Measurements from ENCODE around the gene CCNF.
"Not testable (repeated sequence)": the region's sequence is repeated elsewhere in the genome, so short reads cannot be mapped to it uniquely, and the experiment has no call there.

The CCNF gene

GRCh38 chr16:2472885-2473445 lies 43.7 kb downstream of the CCNF start:
- DNase-seq: no peak

- DNase-seq: no peak
These were observed 44.2 kb downstream of the CCNF start for GRCh38 chr16:2473446-2473926.

GRCh38 chr16:2473999-2474876 lies 45.0 kb downstream of the CCNF start:
- no peak for DNase-seq

GRCh38 chr16:2474877-2475412 lies 45.7 kb downstream of the CCNF start, which contains the start of gene TBC1D24:
Gene TBC1D24 (plus strand): TSS chr16:2475127. CDS start chr16:2496149, 21,022 bp downstream.
- DNase-seq: no peak

- DNase-seq: no peak
These were observed 46.4 kb downstream of the CCNF start for GRCh38 chr16:2475413-2476344.

- DNase-seq: no peak
These were observed 47.1 kb downstream of the CCNF start for GRCh38 chr16:2476345-2476720.

- no peak for DNase-seq
These were observed 47.5 kb downstream of the CCNF start for GRCh38 chr16:2476741-2477140.

- DNase-seq: no peak
These were observed 48.1 kb downstream of the CCNF start for GRCh38 chr16:2477327-2477726.

- no peak for DNase-seq
These were observed 49.0 kb downstream of the CCNF start for GRCh38 chr16:2478279-2478678.

- not testable (repeated sequence) for DNase-seq
These were observed 50.7 kb downstream of the CCNF start for GRCh38 chr16:2479996-2480395.

GRCh38 chr16:2480948-2481347 lies 51.7 kb downstream of the CCNF start:
- DNase-seq: no peak

- no peak for DNase-seq
These were observed 52.4 kb downstream of the CCNF start for GRCh38 chr16:2481676-2482075.

- DNase-seq: no peak
These were observed 53.0 kb downstream of the CCNF start for GRCh38 chr16:2482249-2482648.

GRCh38 chr16:2482708-2483534 lies 53.7 kb downstream of the CCNF start:
- peak; percentile 58 for DNase-seq

GRCh38 chr16:2483939-2484897 lies 55.0 kb downstream of the CCNF start:
- DNase-seq: no peak

GRCh38 chr16:2484898-2485508 lies 55.8 kb downstream of the CCNF start:
- no peak for DNase-seq

GRCh38 chr16:2485811-2486507 lies 56.7 kb downstream of the CCNF start:
- no peak for DNase-seq

- no peak for DNase-seq
These were observed 57.6 kb downstream of the CCNF start for GRCh38 chr16:2486645-2487516.

GRCh38 chr16:2487517-2487842 lies 58.2 kb downstream of the CCNF start:
- no peak for DNase-seq
